Heart left ventricle (tissue), 13 donors: ENCODE data around the gene FHL1.

Source experiments
- CTCF ChIP-seq, 12 donors: fragments of 200-600 bp; sonication (generic) in 4 of 12; IDR thresholded peaks; one replicate each; pipeline versions ENCODE4 v1.5.0 to v1.8.0; 2018 to 2022; ENCODE audit warnings: antibody characterized with exemption in 12 of 12, mild to moderate bottlenecking in 5 of 12
- POLR2A ChIP-seq, 2 donors: fragments of 450-650 bp; IDR thresholded peaks; one replicate each; pipeline ENCODE4 v1.6.1; 2017; ENCODE audit warnings: antibody characterized with exemption in 2 of 2, mild to moderate bottlenecking in 2 of 2, moderate library complexity in 2 of 2
- donor health status: ischemic (EF 13 %, LVEDD 7.1; RV severe dilation, severe dysfunction).
- donor health status: DM: no; HTN: yes; CAD: no.
- donor health status: DM: no; HTN: no; CAD: no.
- donor health status: ischemic (EF 25% LVEDD 6.9; RV normal size, moderate dysfunction).
- donor health status: ischemic (EF 25% LVEDD 5.7; RV mildly dilated, moderate dysfunction).
- donor health status: ischemic (EF 35%, LVEDD 5.7; RV mildly dilated, moderate dysfunction).
- donor health status: nonischemic (EF 11% LVEDD 7.7; RV severe dilation, severe dysfunction).
- donor health status: DM: yes; HTN: yes; CAD: no.
- donor health status: PGD.
- donor health status: ischemic (EF 29% LVEDD 5.4; RV normal size, mild dysfunction).
- donor health status: nonischemic (EF 23%, LVEDD 6.1; RV moderate dilation, normal function).

GRCh38 chrX:136207546-136207945, 60.2 kb downstream of the FHL1 start:
- TF ChIP-seq POLR2A (IDR thresholded peaks at IDR 0.05) (no peak), CTCF (IDR thresholded peaks at IDR 0.05) (no peak)
